Pancreas (tissue), 10 donors: ENCODE measurements around the gene KIAA1755. TPM values are rescaled to one million over a fixed set of nuclear protein-coding genes. Genes with fewer than 3 reads are reported as not detected.

ENCODE experiments used
- ATAC-seq, 4 donors: fragments of 200-7000 bp; cut with Tn5 transposase; one replicate each; pipeline versions ENCODE4 v1.8.0 to v1.9.1; 2020; ENCODE audit warnings: mild to moderate bottlenecking in 4 of 4, moderate library complexity in 4 of 4
- DNase-seq, 6 donors: peaks; one replicate each; pipeline ENCODE4 v3.0.0-alpha.2; 2020
- FAIRE-seq: peaks from 2 replicates; lab custom pipeline; 2012; peaks lifted over from hg19 to GRCh38; lab: Jason Lieb, UNC
- H3K27ac ChIP-seq, 4 donors: fragments of 200-600 bp; sonication (generic); 1 replicate in 3 of 4; 2 replicates in 1 of 4; pipeline versions ENCODE4 v1.5.0 to v1.8.0; 2020
- H3K27me3 ChIP-seq, 4 donors: fragments of 200-600 bp; one replicate each; pipeline ENCODE4 v1.8.0; 2021
- H3K36me3 ChIP-seq, 3 donors: fragments of 200-600 bp; sonication (generic) in 1 of 3; one replicate each; pipeline versions ENCODE4 v1.5.0 to v1.8.0; 2020 to 2021
- H3K4me1 ChIP-seq, 3 donors: fragments of 200-600 bp; one replicate each; pipeline ENCODE4 v1.8.0; 2021
- H3K4me3 ChIP-seq, 4 donors: fragments of 200-600 bp; sonication (generic) in 2 of 4; one replicate each; pipeline versions ENCODE4 v1.5.0 to v1.8.0; 2020 to 2021
- H3K9me3 ChIP-seq, 4 donors: fragments of 200-600 bp; one replicate each; pipeline ENCODE4 v1.8.0; 2021
- CTCF ChIP-seq, 4 donors: fragments of 200-600 bp; sonication (generic) in 3 of 4; IDR thresholded peaks; one replicate each; pipeline versions ENCODE4 v1.5.0 to v1.8.0; 2021; ENCODE audit warnings: antibody characterized with exemption in 4 of 4
- WGBS, 2 donors: extraction: QIAGEN DNeasy Blood & Tissue Kit; methylation state at CpG; one replicate each; pipeline ENCODE4 v1.1.7; 2013; 5-methylcytosine and 5-hydroxymethylcytosine counted together
- intact Hi-C, 3 donors: fragments of 100-400 bp; cut with DNase I; formaldehyde crosslinking; loops; one replicate each; pipeline versions ENCODE4 v1.11.1 to v1.14.2; 2022
- polyA plus RNA-seq, 2 donors: library from polyadenylated mRNA; stranded (reverse); fragments of 200-250 nt; gene quantifications; one replicate each; pipeline ENCODE4 v1.2.3, GENCODE V29; 2013
- total RNA-seq, 6 donors: library from RNA; stranded (reverse); fragmentation: NEBNext Ultra II Directional in 4 of 6; extraction: Animal tissue kit (Norgen Biotek cat#: 25700) in 4 of 6; gene quantifications; one replicate each; pipeline versions ENCODE4 v1.2.1 to v1.2.4, GENCODE V29; 2021 to 2023
- donor health status: healthy with polysubstance abuse.
- donor health status: DM: no; HTN: no; CAD: no; lungs with moderate emphysema.
- donor health status: DM: no; HTN: no; CAD: no.
- donor health status: control.
- donor health status: control.
- donor health status: Bipolar disorder and iron deficiency.
- donor health status: DM: yes; HTN: yes; CAD: no.
- donor health status: DM: no; HTN: no; CAD: no.
- donor health status: DM: no; HTN: no; CAD: no.
- donor health status: DM: yes; HTN: yes; CAD: no.

The KIAA1755 gene
- total and polyA plus RNA-seq, 8 donors: 0.24 to 2.5 (median 0.96) TPM

DNA sequence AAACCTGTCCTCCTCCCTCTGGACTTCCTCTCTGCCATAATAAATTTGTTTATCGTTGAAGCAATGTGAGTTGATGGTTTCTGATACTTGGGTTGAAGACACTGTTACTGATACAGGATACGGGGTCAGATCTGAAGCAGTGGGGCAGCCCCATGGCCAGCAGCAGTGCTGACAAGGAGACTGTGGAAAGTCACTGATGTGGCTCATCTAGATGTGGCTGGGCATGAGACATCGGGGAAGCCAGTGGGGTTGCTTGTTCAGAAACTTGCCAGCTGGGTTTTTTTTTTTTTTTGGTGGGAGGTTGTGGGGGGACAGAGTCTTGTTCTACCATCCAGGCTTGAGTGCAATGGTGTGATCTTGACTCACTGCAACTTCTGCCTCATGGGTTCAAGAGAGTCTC lies 40.8 kb upstream of the KIAA1755 start:
- H3K27me3 ChIP-seq: peaks cover 0 to 4% (median 0%) of the 10 kb centered on the region in 4 donors
- no peaks in the 10 kb centered on the region for H3K9me3 ChIP-seq
- DNase-seq: no peak
- intact Hi-C loops: no loop called here
- WGBS, 2 donors: 83 to 94% methylated on average over 3 of the region's 3 CpGs
- H3K4me3 ChIP-seq: no peak overlapping the region
- no peak overlapping the region for H3K27ac ChIP-seq
- no peak for TF ChIP-seq CTCF (IDR thresholded peaks at IDR 0.05)
- no peak for FAIRE-seq
- no peak for ATAC-seq
- H3K4me1 ChIP-seq: no peaks in the 10 kb centered on the region
- H3K36me3 ChIP-seq: no peaks in the 10 kb centered on the region

- no peaks in the 10 kb centered on the region for H3K27me3 ChIP-seq
- 60 to 74% methylated on average over 4 of the region's 4 CpGs for WGBS, 2 donors
- DNase-seq (no peak), FAIRE-seq (no peak), ATAC-seq (no peak)
- intact Hi-C loops: no loop called here
- no peak overlapping the region for H3K4me3 ChIP-seq
- no peaks in the 10 kb centered on the region for H3K36me3 ChIP-seq
- H3K9me3 ChIP-seq: no peaks in the 10 kb centered on the region
- TF ChIP-seq CTCF (IDR thresholded peaks at IDR 0.05): no peak
- no peak overlapping the region for H3K27ac ChIP-seq
- no peaks in the 10 kb centered on the region for H3K4me1 ChIP-seq
Measured at GRCh38 chr20:38300438-38300837, 39.9 kb upstream of the KIAA1755 start.

GRCh38 chr20:38299963-38300362 lies 39.4 kb upstream of the KIAA1755 start:
- Histone ChIP-seq H3K4me3 (no peak overlapping the region), H3K9me3 (no peaks in the 10 kb centered on the region), H3K27me3 (no peaks in the 10 kb centered on the region), H3K4me1 (no peaks in the 10 kb centered on the region), H3K36me3 (no peaks in the 10 kb centered on the region), H3K27ac (no peak overlapping the region)
- FAIRE-seq (no peak), DNase-seq (no peak), ATAC-seq (peak in 3 of 4 donors; percentile 19 to 71 (median 58))
- intact Hi-C loops: no loop called here
- WGBS, 2 donors: 44 to 45% methylated on average over 6 of the region's 6 CpGs
- no peak for TF ChIP-seq CTCF (IDR thresholded peaks at IDR 0.05)

DNA sequence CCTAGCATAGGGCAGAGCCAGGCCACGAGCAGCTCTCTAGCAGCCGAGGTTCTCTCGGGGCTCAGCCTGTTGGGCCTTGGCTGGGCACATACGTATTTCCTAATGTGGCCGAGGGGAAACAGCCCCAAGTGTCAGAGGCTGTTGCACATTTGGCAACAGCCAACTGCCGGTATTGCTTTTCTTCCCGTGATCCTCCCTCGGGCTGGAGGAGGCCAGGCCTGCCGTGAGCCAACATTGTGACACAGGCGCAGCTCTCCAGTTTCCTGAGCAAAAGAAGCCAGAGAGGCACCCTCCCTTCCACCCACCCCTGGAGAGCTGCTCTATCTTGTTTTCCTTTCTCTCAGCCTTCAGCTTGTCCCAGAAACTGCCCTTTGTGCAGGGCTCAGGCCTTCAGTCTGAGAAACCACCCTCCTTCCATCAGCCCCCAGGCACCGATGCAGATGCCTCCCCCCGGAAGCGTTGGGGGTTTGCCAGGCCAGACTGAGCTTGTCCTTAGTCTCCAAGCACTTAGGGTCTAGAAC lies 38.3 kb upstream of the KIAA1755 start:
- intact Hi-C loops: no loop called here
- Histone ChIP-seq H3K27ac (no peak overlapping the region), H3K36me3 (no peaks in the 10 kb centered on the region), H3K27me3 (no peaks in the 10 kb centered on the region), H3K4me3 (no peak overlapping the region), H3K9me3 (no peaks in the 10 kb centered on the region), H3K4me1 (no peaks in the 10 kb centered on the region)
- 61 to 71% methylated on average over 13 of the region's 13 CpGs for WGBS, 2 donors
- FAIRE-seq (no peak), DNase-seq (peak in 2 of 6 donors; percentile 17 to 18), ATAC-seq (peak in 3 of 4 donors; percentile 28 to 79 (median 66))
- TF ChIP-seq CTCF (IDR thresholded peaks at IDR 0.05): no peak

DNA sequence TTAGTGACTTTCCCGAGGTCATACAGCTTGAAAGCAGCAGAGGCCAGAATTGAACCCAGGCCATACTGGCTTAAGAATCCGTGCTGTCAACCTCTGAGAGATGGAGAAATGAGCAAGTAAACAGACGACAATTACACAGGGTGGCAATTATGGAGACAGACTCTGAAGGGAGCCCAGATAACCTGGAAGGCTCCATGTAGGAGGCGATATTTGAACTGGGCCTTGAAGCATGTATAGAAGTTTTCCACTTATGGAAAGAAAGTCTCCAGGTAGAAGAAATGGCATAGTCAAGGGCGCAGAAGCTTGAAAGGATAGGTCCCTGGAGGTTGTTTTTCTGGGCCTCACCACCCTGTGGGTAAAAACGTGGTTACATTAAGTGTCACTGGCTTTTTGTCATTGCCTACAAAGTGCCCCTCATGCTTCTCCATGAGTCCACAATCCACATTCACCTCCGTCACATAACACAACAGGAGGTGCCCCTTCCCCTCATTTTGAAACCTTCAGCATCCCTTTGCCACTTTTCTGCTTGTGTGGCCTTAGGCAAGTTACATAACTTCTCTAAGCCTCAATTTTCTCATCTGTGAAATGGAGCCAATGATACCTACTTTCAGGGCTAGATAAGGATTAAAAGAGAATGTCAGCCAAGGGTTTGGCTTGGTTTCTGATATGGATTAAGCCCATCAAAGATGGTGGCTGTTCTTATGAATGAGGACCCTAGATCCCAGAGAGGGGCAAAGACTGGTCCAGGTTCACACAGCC lies 37.6 kb upstream of the KIAA1755 start:
- H3K36me3 ChIP-seq: no peaks in the 10 kb centered on the region
- H3K9me3 ChIP-seq: no peaks in the 10 kb centered on the region
- no peaks in the 10 kb centered on the region for H3K27me3 ChIP-seq
- 82 to 91% methylated on average over 7 of the region's 7 CpGs for WGBS, 2 donors
- ATAC-seq: no peak
- TF ChIP-seq CTCF (IDR thresholded peaks at IDR 0.05): no peak
- no peak overlapping the region for H3K27ac ChIP-seq
- intact Hi-C loops: no loop called here
- FAIRE-seq: no peak
- H3K4me3 ChIP-seq: no peak overlapping the region
- no peak for DNase-seq
- H3K4me1 ChIP-seq: no peaks in the 10 kb centered on the region
